Stimulated activated CD8-positive, alpha-beta memory T cell treated with anti-CD3 and anti-CD28 coated beads, Interleukin-12 subunit alpha, Interleukin-12 subunit beta, amount 100 ng/mL, for 24 hours (primary cell): ENCODE measurements around the gene GMPPA.
A peak's percentile ranks its signal among the peaks of the same experiment; 100 is the strongest.

ENCODE experiments used
- DNase-seq: peaks from one replicate; pipeline ENCODE4 v3.0.0-alpha.2; 2020; ENCODE audit errors: extremely low read depth

The GMPPA gene

DNA sequence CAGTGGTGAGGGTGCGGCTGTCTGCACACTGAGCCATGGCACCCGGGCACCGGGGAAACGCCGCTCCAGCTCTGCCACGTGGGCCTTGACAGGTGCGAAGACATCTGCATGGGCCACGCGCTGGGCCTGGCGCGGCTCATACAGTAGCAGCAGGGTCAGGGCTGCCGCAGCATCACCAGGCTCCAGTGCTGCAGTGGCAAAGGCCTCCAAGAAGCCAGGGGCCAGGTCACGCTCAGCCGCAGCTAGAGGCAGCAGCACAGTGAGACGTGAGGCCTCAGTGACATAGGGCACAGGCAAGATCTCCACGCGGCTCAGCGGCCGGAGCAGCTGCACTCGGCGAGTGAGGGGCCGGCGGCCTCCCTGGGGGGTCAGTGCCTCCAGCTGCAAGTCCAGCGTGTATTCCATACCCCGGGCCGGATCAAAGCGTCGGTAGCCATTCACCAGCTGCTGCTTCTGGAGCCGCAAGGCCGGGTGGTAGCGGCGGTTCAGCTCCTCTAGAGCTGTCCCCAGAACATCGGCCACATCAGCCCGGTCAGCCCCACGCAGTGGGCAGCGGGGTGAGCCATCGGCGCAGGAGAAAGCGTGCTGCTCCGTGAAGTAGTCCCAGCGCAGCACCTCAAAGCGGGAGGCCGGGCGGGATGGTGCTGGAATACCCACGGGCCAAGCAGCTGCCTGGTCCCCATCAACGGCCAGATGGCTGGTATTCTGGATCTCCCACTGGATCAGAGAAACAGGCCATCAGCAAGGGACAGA is 41.4 kb downstream of the GMPPA start:
- no peak for DNase-seq

- no peak for DNase-seq
Measured at GRCh38 chr2:219540784-219541504, 42.3 kb downstream of the GMPPA start.

GRCh38 chr2:219541611-219542180 is 43.0 kb downstream of the GMPPA start:
- peak; percentile 55 for DNase-seq

GRCh38 chr2:219542931-219543595 is 44.4 kb downstream of the GMPPA start:
- DNase-seq: no peak

- peak; percentile 91 for DNase-seq
Measured at GRCh38 chr2:219543596-219544358, 45.1 kb downstream of the GMPPA start, which contains the start of the genes CHPF and TMEM198. Gene CHPF, minus strand, starts transcription at chr2:219543809. Its CDS starts 271 bp downstream, at chr2:219543538. Gene TMEM198, plus strand, starts transcription at chr2:219544028. Its CDS starts 700 bp downstream, at chr2:219544728.

GRCh38 chr2:219544567-219544966 is 45.9 kb downstream of the GMPPA start:
- no peak for DNase-seq

GRCh38 chr2:219545295-219545942 is 46.7 kb downstream of the GMPPA start:
- no peak for DNase-seq

GRCh38 chr2:219545943-219546352 is 47.3 kb downstream of the GMPPA start:
- no peak for DNase-seq

- no peak for DNase-seq
Measured at GRCh38 chr2:219547621-219548020, 48.9 kb downstream of the GMPPA start.

DNA sequence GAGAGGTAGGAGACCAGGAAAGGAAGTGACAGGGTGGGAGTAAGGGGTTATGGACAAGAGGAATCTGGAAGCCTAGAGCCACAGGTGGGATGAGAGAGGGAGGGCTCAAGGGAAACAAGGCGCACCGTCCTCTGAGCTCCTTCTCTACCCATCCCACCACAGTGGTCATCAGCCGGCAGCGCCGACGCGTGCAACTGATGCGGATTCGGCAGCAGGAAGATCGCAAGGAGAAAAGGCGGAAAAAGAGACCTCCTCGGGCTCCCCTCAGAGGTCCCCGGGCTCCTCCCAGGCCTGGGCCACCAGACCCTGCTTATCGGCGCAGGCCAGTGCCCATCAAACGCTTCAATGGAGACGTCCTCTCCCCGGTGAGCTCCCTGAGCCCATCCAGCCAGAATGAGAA is 50.3 kb downstream of the GMPPA start:
- no peak for DNase-seq

- no peak for DNase-seq
Measured at GRCh38 chr2:219549619-219550018, 50.9 kb downstream of the GMPPA start.

DNA sequence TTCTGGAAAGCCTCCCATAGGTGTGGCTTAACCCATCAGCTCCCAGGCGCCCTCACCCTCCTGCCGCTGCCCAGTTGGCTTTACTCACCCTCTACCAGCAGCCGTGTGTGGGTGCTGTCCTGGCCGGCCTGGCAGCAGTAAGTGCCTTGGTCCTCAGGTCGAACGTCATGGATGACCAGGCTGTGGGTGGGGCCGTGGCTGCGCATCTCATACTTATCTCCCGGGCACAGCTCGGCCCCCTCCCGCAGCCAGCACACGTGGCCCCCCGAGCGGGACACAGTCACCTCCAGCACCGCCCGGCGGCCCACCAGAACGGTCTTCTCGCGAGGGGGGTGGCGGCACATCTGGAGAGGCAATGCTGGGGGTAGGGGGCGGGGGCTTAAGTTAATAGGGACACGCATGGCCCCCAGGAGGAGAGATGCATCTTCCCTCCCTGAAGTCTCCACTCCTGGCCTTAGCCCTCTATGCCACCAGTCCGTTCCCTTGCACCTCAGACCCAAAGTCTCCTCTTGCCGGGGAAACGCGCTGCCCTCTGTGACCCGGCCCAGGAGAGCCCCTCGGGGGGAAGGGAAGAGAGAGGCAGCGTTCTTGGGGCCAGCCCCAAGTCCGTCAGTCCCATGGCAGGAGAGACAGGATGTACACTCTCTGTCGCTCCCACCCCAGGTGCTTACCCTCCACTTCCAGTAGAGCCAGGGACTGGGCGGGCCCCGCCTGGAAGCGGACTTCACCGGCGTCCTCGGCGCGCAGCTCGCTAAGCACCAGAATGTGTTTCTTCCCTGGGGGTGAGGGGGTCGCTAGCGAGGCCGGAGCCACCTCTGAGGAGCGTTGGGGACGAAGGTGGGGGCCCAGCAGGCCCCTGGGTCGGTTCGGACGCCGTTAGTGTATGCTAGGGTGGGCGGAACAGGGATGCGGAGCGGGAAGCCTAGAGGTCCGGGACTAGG is 53.0 kb downstream of the GMPPA start:
- DNase-seq: no peak

DNA sequence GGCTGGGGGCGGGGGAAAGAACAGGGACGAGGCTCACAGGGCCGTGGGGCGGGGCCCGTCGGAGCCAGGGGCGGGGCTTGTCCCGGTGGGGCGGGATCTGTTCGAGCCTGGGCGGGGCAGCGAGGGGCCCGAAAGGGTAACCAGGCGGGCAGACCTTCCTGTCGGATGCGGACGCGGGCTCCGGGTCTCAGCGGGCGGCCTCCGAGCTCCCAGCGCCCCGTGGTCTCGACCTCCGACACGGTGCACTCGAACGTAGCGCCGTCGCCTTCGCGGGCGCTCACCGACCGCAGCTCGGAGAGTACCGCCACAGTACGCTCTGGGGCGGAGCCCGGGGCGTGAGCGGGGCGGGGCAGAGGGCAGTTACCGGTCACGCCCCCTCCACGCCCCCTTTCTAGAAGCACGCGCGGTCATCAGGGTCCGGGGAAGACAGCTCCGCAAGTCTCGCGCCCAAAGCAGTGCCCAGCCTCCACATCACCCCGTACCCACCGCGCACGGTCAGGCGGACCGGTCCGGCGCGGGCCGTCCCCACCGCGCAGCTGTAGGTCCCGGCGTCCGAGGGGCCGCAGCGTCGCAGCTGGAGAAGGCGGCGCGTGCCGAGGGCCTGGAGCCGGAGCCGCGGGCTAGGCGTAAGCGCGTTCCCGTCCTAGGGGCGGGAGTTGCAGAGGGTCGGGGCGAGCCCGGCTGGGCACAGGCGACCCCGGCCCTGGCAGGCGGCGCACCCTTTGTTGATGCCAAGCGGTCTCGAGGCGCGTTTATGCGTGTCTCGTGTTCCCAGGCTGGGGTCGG is 53.9 kb downstream of the GMPPA start:
- peak; percentile 60 for DNase-seq

DNA sequence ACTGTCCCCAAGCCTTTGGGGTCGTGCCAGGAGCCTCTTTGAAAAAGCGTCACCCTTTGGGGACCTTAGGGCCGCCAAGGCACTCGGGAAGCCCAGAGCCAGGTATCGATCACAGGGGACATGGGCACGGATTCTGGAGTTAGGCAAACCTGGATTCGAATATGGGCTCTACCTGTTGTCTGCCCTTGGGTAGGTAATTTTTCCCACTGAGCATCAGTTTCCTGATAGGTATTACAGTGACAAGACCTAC is 54.4 kb downstream of the GMPPA start:
- no peak for DNase-seq

DNA sequence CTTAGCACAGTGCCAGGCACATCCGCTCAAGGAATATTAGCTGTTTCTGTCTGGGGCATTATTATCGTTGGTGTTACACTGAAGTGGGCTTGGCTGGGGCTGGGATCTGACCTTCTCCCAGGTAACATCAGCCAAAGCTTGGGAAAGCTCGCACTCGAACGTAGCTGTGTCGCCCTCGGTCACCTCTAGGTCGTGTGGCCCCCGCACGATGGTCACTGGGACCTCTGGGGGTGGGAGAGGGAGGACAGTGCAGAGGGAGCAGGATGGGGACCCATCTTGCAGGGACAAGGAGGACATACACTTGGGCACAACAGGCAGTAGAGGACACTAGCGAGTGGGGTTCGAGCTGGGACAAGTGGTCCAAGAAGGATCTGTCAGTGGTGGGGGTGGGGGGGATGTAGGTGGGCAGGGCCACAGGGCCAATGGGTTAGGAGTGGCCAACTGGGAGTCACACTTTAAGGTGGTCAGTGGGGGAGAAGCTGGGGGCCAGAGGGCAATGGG is 54.8 kb downstream of the GMPPA start:
- no peak for DNase-seq

DNA sequence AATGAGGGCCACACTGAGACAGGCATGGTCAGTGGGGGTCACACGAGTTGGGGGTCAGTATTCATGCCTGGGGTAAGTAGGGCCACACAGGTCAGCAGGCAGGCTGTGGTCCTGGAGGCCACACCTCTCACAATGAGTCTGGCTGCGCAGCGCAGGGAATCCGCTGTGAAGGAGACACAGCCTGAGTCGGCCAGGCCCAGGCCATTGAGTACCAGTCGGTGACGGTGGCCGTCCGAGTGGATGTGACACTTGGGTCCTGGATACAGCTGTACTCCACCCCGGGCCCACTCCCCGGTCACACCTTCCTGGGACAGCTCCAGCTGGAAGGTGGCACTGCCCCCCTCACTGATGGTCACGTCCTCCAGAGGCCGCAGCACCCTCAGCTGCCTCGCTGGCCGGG is 55.7 kb downstream of the GMPPA start:
- no peak for DNase-seq

DNA sequence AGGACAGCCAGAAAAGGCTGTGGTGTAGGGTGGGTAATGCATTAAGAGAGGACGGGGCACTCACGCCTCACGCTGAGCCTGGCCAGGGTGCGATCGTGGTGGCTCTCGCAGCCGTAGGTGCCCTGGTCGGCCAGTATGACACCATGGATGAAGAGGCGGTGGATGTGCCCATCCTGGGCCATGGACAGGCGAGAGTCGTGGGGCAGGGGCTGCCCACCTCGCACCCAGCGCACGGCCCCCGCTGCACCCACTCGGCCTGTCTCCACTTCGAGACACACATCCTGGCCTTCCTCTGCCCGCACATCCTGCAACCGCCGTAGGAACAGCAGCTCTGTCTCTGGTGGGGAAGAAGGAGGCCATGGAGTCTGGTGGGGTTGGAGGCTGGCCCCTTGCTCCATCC is 57.3 kb downstream of the GMPPA start:
- no peak for DNase-seq

DNA sequence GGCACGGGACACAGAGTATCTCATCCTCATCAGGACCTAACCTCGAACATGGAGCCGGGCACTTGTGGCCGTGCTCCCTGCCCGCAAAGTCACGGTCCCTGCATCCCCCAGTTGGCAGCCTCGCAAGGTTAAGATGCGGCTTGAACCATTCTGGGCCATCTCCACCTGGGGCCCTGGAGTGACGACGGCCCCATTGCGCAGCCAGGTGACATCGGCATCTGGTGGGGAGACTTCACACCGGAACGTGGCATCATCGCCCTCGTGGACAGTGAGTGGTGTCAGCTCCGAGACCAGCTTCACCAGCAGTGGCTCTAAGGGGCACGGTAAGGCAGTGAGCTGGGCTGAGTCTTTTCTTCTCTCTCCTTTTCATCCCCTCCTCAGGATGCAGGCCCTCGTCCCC is 57.7 kb downstream of the GMPPA start:
- DNase-seq: no peak
